HG03521 (cell line): ENCODE data around the gene DRD2.
"Not testable (repeated sequence)": the region's sequence is repeated elsewhere in the genome, so short reads cannot be mapped to it uniquely, and the experiment has no call there.

ENCODE experiments used
- ATAC-seq: cut with Tn5 transposase; IDR thresholded peaks from one replicate; pipeline ENCODE4 v1.9.1; 2021; ENCODE audit warnings: mild to moderate bottlenecking, moderate library complexity; ENCODE audit not compliant: unreplicated experiment

Gene DRD2

GRCh38 chr11:113475160-113475761 is at the start of gene DRD2:
Gene DRD2 (minus strand): TSS chr11:113475398. CDS start chr11:113424651, 50,747 bp downstream.
- ATAC-seq: no peak

- not testable (repeated sequence) for ATAC-seq
Measured at GRCh38 chr11:113523906-113524305, 48.7 kb upstream of the DRD2 start.

- no peak for ATAC-seq
Measured at GRCh38 chr11:113521737-113522517, 46.7 kb upstream of the DRD2 start.

DNA sequence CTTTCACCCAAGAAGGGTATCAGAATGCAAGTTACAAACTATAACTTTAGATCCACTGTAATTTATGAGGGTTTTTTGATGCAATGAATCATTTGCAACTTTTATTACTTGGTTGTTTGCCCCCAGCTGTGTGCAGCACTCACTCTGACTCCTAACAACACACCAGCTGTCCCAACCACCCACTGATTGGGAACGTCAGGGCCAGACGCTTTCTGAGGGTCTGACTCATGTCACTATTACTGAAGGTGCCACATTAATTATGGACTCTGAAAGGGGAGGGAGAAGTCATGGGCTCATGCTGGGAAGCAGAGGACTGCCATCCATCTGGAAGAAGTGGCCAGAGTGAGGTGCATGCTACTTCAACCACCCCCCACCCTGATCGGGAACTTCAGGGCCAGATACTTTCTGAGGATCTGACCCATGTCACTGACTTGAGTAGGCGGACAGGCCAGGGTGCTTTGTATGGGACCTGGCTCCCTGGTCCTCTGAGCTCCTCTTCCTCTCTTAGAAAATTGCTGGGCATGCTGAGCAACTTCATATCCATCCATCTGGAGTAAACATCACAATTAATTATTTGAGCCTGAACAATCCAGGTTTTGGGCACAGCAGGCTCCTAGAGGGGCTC is 44.9 kb upstream of the DRD2 start:
- no peak for ATAC-seq

DNA sequence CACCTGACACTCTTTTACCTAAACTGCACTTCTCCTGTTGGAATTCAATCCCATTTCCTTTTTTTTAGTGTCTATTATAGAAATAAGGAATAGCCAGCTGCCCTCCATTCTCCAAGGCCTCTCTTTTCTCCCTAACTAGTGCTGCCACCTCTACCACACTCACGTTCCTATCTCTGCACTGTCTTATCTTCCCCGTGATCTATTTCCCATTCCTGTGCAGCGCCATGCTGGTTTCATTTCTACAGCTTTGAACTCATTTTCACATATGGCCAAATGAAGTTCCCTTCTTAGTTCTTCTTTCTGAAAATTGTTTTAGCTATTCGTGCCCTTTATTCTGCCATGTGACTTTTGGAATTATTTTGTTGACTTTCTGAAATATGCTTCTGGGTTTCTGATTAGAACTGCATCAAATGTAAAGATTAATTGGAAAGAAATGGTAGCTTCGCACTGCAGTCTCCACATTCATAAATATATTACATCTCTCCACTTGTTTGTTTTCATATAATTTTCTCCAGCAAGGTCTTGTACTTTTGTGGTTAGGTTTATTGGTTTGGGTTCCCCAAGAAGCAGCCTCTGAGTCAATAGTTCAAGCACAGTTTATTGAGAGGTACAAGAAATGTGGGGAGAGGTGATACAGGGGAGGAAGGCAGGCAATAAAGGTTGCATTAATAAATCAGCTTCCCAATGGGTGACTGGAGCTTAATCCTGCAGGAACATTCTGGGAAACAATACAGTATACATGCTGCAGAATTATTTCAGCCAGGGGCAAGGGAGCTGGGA is 43.7 kb upstream of the DRD2 start:
- no peak for ATAC-seq

- ATAC-seq: no peak
Measured at GRCh38 chr11:113517361-113517760, 42.2 kb upstream of the DRD2 start.

- ATAC-seq: no peak
Measured at GRCh38 chr11:113514856-113515255, 39.7 kb upstream of the DRD2 start.

- no peak for ATAC-seq
Measured at GRCh38 chr11:113507341-113507740, 32.1 kb upstream of the DRD2 start.

DNA sequence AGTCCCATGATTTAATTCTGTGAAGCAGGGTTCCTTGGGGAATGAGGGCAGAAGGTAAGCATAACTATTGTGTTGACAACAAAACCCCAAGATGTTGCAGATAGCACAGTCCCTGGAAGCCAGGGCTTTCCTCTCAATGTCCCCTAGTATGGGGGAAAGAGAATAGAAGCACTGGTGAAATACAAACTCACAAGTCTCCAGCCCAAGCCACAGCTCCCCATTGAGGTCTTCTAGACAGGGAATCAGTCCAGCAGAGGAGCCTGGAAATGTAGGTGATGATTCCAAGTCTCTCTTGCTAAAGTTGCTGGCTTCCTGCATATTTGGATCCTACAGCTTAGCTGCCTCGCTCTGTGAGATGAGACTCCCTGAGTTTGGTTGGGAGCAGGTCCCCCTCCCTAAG is 31.7 kb upstream of the DRD2 start:
- no peak for ATAC-seq

GRCh38 chr11:113506461-113506860 is 31.3 kb upstream of the DRD2 start:
- ATAC-seq: no peak

GRCh38 chr11:113505541-113506375 is 30.6 kb upstream of the DRD2 start:
- ATAC-seq: no peak

- ATAC-seq: no peak
Measured at GRCh38 chr11:113505046-113505445, 29.8 kb upstream of the DRD2 start.

DNA sequence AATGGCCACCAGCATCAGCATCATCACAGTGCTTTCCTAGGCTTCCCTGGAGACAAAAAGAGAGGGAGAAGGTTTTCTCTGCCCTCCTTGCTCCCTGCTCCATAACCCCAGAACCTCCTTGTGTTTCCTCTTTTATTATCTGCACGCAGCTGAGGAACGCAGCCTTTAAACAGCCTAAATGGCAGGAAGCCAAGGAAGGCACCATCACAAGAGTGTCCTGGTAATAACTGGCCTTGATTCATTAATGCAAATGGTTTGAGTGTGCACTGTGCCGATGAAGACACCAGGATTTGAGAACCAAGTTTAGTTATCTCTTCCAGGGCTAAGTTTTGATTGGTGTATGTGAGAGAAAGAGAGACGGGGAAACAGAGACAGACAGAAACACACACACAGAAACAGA is 29.4 kb upstream of the DRD2 start:
- ATAC-seq: no peak

DNA sequence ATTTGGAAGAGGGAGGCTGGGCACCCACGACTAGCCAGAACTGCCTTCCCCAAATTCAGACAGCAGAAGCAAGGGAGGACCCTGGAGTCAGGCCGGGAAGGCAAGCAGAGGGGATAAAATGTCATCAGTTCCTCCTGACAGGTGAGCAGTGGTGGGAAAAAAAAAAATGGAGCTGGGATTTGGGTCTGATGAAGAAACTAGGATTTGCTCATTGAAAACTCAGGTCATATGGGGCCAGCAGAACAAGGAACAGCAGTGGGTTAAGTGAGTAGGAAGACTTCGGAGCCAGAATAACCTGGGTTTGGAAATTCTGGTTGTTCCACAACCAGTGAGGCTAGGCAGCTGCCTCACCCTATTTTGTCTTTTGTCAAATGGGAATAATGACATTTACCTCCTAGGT is 28.9 kb upstream of the DRD2 start:
- no peak for ATAC-seq

GRCh38 chr11:113497066-113497910 is 22.1 kb upstream of the DRD2 start:
- ATAC-seq: no peak

- no peak for ATAC-seq
Measured at GRCh38 chr11:113496026-113496651, 20.9 kb upstream of the DRD2 start.

- no peak for ATAC-seq
Measured at GRCh38 chr11:113494021-113494420, 18.8 kb upstream of the DRD2 start.

- ATAC-seq: no peak
Measured at GRCh38 chr11:113493206-113493605, 18.0 kb upstream of the DRD2 start.

GRCh38 chr11:113488931-113489351 is 13.7 kb upstream of the DRD2 start:
- ATAC-seq: no peak
